ENCODE data around the gene NR1H2.
A peak's percentile ranks its signal among the peaks of the same experiment; 100 is the strongest.
"Not testable (repeated sequence)": the region's sequence is repeated elsewhere in the genome, so short reads cannot be mapped to it uniquely, and the experiment has no call there.

NR1H2 gene

GRCh38 chr19:50347089-50347581 lies 29.1 kb upstream of the NR1H2 start:
- not testable (repeated sequence) for DNase-seq

GRCh38 chr19:50349277-50350057 lies 26.8 kb upstream of the NR1H2 start:
- no peak for DNase-seq

GRCh38 chr19:50352242-50352641 lies 24.0 kb upstream of the NR1H2 start:
- no peak for DNase-seq

- not testable (repeated sequence) for DNase-seq
Measured at GRCh38 chr19:50353487-50353880, 22.8 kb upstream of the NR1H2 start.

- no peak for DNase-seq
Measured at GRCh38 chr19:50356691-50357177, 19.5 kb upstream of the NR1H2 start.

- no peak for DNase-seq
Measured at GRCh38 chr19:50357178-50358100, 18.8 kb upstream of the NR1H2 start.

GRCh38 chr19:50358483-50359327 lies 17.6 kb upstream of the NR1H2 start:
- no peak for DNase-seq

- DNase-seq: no peak
Measured at GRCh38 chr19:50359328-50359818, 16.9 kb upstream of the NR1H2 start.

- DNase-seq: no peak
Measured at GRCh38 chr19:50361290-50362029, 14.8 kb upstream of the NR1H2 start.

GRCh38 chr19:50362030-50362412 lies 14.2 kb upstream of the NR1H2 start:
- DNase-seq: no peak

GRCh38 chr19:50362656-50363424 lies 13.4 kb upstream of the NR1H2 start:
- DNase-seq: no peak

GRCh38 chr19:50365434-50366306 lies 10.6 kb upstream of the NR1H2 start, which contains the start of gene NAPSA:
NAPSA (minus strand) TSS chr19:50365639; CDS start chr19:50365621, 18 bp downstream.
- DNase-seq: no peak

- DNase-seq: peak; percentile 82
Measured at GRCh38 chr19:50368649-50369570, 7.3 kb upstream of the NR1H2 start.

- DNase-seq: no peak
Measured at GRCh38 chr19:50371914-50372475, 4.3 kb upstream of the NR1H2 start.

- no peak for DNase-seq
Measured at GRCh38 chr19:50377051-50377461, 799 bp downstream of the NR1H2 start.

GRCh38 chr19:50377517-50377916 lies 1.3 kb downstream of the NR1H2 start:
- DNase-seq: no peak

- DNase-seq: no peak
Measured at GRCh38 chr19:50378169-50378862, 2.1 kb downstream of the NR1H2 start.

- DNase-seq: no peak
Measured at GRCh38 chr19:50378863-50379236, 2.6 kb downstream of the NR1H2 start.
